Measurements from ENCODE around the gene SCTR.

GRCh38 chr2:119541476-119541875 lies 17.2 kb upstream of the SCTR start:
- TF ChIP-seq CTCF (IDR thresholded peaks at IDR 0.05): no peak
- TF ChIP-seq EZH2 (IDR thresholded peaks at IDR 0.05): no peak
